ENCODE data around the gene HACD2.

Gene HACD2

DNA sequence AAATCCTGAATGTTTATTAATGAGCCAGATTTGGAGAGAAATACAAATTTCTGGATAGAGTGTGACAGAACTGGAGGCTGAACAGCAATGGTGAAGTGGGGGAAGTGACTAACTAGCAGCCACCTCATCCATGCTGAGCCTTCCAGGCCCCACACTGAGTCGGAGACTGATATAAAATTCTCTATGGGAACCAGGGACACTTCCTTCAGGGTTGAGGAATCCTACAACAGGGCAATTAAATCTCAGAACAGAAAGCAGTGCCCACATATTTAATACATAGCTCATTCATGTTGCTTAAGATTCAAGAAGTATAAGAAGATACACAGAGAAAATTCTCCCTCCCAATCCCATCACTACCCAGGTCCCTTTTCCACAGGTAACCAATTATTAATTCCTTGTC, 49.3 kb downstream of the HACD2 start:
- DNase-seq (ENCODE audit: low read depth, low spot score) = peak; percentile 63
- TF ChIP-seq, protein P1, sequence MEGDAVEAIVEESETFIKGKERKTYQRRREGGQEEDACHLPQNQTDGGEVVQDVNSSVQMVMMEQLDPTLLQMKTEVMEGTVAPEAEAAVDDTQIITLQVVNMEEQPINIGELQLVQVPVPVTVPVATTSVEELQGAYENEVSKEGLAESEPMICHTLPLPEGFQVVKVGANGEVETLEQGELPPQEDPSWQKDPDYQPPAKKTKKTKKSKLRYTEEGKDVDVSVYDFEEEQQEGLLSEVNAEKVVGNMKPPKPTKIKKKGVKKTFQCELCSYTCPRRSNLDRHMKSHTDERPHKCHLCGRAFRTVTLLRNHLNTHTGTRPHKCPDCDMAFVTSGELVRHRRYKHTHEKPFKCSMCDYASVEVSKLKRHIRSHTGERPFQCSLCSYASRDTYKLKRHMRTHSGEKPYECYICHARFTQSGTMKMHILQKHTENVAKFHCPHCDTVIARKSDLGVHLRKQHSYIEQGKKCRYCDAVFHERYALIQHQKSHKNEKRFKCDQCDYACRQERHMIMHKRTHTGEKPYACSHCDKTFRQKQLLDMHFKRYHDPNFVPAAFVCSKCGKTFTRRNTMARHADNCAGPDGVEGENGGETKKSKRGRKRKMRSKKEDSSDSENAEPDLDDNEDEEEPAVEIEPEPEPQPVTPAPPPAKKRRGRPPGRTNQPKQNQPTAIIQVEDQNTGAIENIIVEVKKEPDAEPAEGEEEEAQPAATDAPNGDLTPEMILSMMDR (IDR thresholded peaks at IDR 0.05; ENCODE audit: insufficient read depth, low read length, missing control alignments) = no peak
- POLR2A ChIA-PET = interaction anchor here (1.0 kb wide), 1 partner anchor 10 kb away, joined by 3 read pairs; no protein-coding TSS in a partner anchor
- no peak overlapping the region for H3K4me3 ChIP-seq (ENCODE audit: low read depth, low read length)
- CTCF ChIA-PET = interaction anchor here (1.0 to 7.2 kb wide), 4 partner anchors 11 to 24 kb away, joined by 3 to 48 read pairs (median 3); no protein-coding TSS in a partner anchor

DNA sequence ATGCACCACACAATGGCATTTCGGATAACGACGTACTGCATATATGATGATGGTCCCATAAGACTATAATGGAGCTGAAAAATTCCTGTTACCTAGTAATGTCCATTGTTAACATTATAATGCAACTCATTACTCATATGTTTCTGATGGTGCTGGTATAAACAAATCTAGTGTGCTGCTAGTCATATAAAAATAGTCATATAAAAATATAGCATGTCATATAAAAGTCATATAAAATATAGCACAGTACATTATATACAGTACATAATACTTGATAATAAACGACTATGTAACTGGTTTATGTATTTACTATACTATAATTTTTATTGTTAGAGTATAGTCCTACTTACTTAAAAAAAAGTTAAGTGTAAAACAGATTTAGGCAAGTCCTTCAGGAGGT, 50.6 kb downstream of the HACD2 start:
- ChIA-PET POLR2A (no interaction called here), CTCF (interaction anchor here (1.4 to 2.2 kb wide), 3 partner anchors 10 to 25 kb away, joined by 3 to 7 read pairs (median 6); no protein-coding TSS in a partner anchor)
- TF ChIP-seq, protein P1 (IDR thresholded peaks at IDR 0.05; ENCODE audit: insufficient read depth, low read length, missing control alignments) = no peak
- H3K4me3 ChIP-seq (ENCODE audit: low read depth, low read length) = no peak overlapping the region
- DNase-seq (ENCODE audit: low read depth, low spot score) = no peak

DNA sequence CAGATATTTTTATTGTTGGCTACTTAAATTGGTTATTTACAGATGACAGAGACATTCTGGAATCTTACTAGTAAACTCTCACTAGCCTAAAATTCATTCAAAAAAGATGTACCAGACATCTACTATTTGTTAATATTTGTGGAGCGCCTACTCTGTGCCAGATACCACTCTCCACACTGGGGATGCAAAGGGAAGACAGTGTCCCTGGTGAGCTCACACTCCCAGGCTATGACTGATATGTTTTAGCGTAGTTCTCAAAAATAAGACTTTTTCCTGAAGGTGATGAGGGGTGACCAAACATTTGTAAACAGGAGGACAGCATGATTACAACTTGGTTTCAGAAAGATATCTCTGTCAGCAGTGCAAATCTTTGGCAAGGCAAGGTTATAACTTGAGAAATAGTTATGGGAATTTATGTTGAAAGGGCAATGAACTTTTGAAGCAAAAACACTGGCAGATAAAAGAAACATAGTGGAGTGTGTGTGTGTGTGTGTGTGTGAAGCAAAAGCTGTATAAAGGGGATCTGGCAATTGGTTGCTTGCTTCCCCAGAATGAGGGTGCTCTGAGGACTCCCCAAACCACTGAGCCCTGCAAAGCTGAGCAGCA, 51.2 kb downstream of the HACD2 start:
- ChIA-PET CTCF (interaction anchor here (1.4 to 2.2 kb wide), 3 partner anchors 11 to 26 kb away, joined by 3 to 7 read pairs (median 6); no protein-coding TSS in a partner anchor), POLR2A (no interaction called here)
- TF ChIP-seq, protein P1 (IDR thresholded peaks at IDR 0.05; ENCODE audit: insufficient read depth, low read length, missing control alignments) = no peak
- no peak overlapping the region for H3K4me3 ChIP-seq (ENCODE audit: low read depth, low read length)
- no peak for DNase-seq (ENCODE audit: low read depth, low spot score)

DNA sequence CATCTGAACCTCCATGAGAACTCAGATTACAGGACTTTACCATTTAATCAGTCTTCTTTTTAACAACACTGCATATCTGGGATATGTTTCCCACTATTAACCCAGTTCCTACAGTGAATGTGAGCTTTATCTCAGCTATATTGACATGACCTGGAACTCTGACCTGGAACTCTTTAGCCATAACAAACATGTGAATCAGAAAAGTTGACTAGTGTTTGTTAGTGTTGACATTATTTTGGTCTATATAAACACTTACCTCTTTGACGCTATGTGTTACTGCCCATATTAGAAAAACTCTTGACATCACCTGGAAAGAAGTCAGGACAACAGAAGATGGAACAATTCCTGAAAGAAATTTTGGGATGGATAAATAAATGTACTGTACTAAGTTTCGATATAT, 56.7 kb downstream of the HACD2 start:
- ChIA-PET CTCF (interaction anchor here (0.8 to 1.3 kb wide), 3 partner anchors 8 to 32 kb away, joined by 3 read pairs; no protein-coding TSS in a partner anchor), POLR2A (no interaction called here)
- TF ChIP-seq, protein P1 (IDR thresholded peaks at IDR 0.05; ENCODE audit: insufficient read depth, low read length, missing control alignments) = no peak
- DNase-seq (ENCODE audit: low read depth, low spot score) = no peak
- no peak overlapping the region for H3K4me3 ChIP-seq (ENCODE audit: low read depth, low read length)

DNA sequence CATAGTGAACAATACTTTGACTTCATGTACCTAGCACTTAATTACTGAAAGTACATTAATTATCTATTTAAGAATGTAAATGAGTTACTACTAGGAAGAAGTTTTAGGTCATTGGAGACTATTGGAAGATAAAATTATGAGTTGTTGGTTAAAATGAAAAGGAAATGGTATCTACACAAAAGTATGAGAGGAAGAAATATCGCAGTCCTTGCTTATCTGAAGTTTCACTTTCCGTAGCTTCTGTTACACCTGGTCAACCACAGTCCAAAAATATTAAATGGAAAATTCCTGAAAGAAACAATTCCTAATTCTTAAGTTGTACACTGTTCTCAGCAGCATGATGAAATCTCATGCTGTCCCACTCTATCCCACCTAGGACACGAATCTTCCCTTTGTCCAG, 57.8 kb downstream of the HACD2 start:
- no peak overlapping the region for H3K4me3 ChIP-seq (ENCODE audit: low read depth, low read length)
- POLR2A ChIA-PET = no interaction called here
- no peak for DNase-seq (ENCODE audit: low read depth, low spot score)
- TF ChIP-seq, protein P1 (IDR thresholded peaks at IDR 0.05; ENCODE audit: insufficient read depth, low read length, missing control alignments) = no peak
- CTCF ChIA-PET = interaction anchor here (1.2 kb wide), 1 partner anchor 32 kb away, joined by 4 read pairs; no protein-coding TSS in a partner anchor

DNA sequence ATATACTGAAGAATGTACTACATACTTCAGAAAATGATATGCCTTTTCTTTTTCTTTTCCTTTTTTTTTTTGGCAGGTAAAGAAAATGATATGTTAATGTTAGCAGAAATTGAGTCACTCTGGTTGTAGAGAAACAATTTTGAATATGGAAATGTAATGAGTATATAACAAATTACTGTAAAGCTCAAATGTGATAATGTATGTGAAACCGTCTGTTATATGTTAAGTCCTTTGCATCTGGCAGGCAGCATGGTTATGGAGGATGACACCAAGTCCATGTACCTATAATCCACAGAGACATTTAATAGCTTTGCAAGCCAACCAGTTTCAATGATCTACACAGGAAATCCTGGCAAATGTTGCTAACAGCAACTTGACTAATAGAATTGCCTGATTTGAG, 58.4 kb downstream of the HACD2 start:
- DNase-seq (ENCODE audit: low read depth, low spot score) = no peak
- no peak overlapping the region for H3K4me3 ChIP-seq (ENCODE audit: low read depth, low read length)
- TF ChIP-seq, protein P1 (IDR thresholded peaks at IDR 0.05; ENCODE audit: insufficient read depth, low read length, missing control alignments) = no peak
- POLR2A ChIA-PET = no interaction called here
- CTCF ChIA-PET = interaction anchor here (1.2 kb wide), 1 partner anchor 33 kb away, joined by 4 read pairs; no protein-coding TSS in a partner anchor
